ENCODE measurements around the gene IKBKE.

IKBKE gene

GRCh38 chr1:206489980-206490770, 19.9 kb downstream of the IKBKE start:
- DNase-seq (ENCODE audit: low spot score): peak; percentile 79
- peak; percentile 91 for TF ChIP-seq CTCF (IDR thresholded peaks at IDR 0.05; ENCODE audit: extremely low read depth, insufficient read depth, missing control alignments)
- in situ Hi-C loops (cut with MboI; ENCODE audit: low pct_unique_long_range_greater_than_20kb, low sequenced_read_pairs, unreplicated experiment): loop anchor here (5.0 kb wide), 1 partner anchor 102 kb away; no protein-coding TSS in a partner anchor

GRCh38 chr1:206490771-206491405, 20.6 kb downstream of the IKBKE start:
- DNase-seq (ENCODE audit: low spot score): no peak
- in situ Hi-C loops (cut with MboI; ENCODE audit: low pct_unique_long_range_greater_than_20kb, low sequenced_read_pairs, unreplicated experiment): no loop called here
- no peak for TF ChIP-seq CTCF (IDR thresholded peaks at IDR 0.05; ENCODE audit: extremely low read depth, insufficient read depth, missing control alignments)

- in situ Hi-C loops (cut with MboI; ENCODE audit: low pct_unique_long_range_greater_than_20kb, low sequenced_read_pairs, unreplicated experiment): no loop called here
- no peak for DNase-seq (ENCODE audit: low spot score)
- no peak for TF ChIP-seq CTCF (IDR thresholded peaks at IDR 0.05; ENCODE audit: extremely low read depth, insufficient read depth, missing control alignments)
Observed at GRCh38 chr1:206491616-206492015, 21.3 kb downstream of the IKBKE start.

- in situ Hi-C loops (cut with MboI; ENCODE audit: low pct_unique_long_range_greater_than_20kb, low sequenced_read_pairs, unreplicated experiment): no loop called here
- no peak for DNase-seq (ENCODE audit: low spot score)
- TF ChIP-seq CTCF (IDR thresholded peaks at IDR 0.05; ENCODE audit: extremely low read depth, insufficient read depth, missing control alignments): no peak
Observed at GRCh38 chr1:206492589-206492988, 22.3 kb downstream of the IKBKE start.

GRCh38 chr1:206493279-206493678, 23.0 kb downstream of the IKBKE start:
- TF ChIP-seq CTCF (IDR thresholded peaks at IDR 0.05; ENCODE audit: extremely low read depth, insufficient read depth, missing control alignments): no peak
- in situ Hi-C loops (cut with MboI; ENCODE audit: low pct_unique_long_range_greater_than_20kb, low sequenced_read_pairs, unreplicated experiment): no loop called here
- no peak for DNase-seq (ENCODE audit: low spot score)

- in situ Hi-C loops (cut with MboI; ENCODE audit: low pct_unique_long_range_greater_than_20kb, low sequenced_read_pairs, unreplicated experiment): no loop called here
- TF ChIP-seq CTCF (IDR thresholded peaks at IDR 0.05; ENCODE audit: extremely low read depth, insufficient read depth, missing control alignments): no peak
- no peak for DNase-seq (ENCODE audit: low spot score)
Observed at GRCh38 chr1:206495011-206495461, 24.8 kb downstream of the IKBKE start.
